GM10266 (cell line): ENCODE results near the gene ATRX.
"Not testable (repeated sequence)": the region's sequence is repeated elsewhere in the genome, so short reads cannot be mapped to it uniquely, and the experiment has no call there.

Source experiments
- DNase-seq: peaks from one replicate; pipeline ENCODE4 v3.0.0; 2012; ENCODE audit errors: extremely low spot score
- TF ChIP-seq, protein P1 (sequence below): IDR thresholded peaks from 2 replicates; pipeline ENCODE4 v1.5.1; 2012; ENCODE audit warnings: mild to moderate bottlenecking, low read depth; ENCODE audit not compliant: control insufficient read depth, insufficient read depth; ENCODE audit errors: missing control alignments

The ATRX gene

DNA sequence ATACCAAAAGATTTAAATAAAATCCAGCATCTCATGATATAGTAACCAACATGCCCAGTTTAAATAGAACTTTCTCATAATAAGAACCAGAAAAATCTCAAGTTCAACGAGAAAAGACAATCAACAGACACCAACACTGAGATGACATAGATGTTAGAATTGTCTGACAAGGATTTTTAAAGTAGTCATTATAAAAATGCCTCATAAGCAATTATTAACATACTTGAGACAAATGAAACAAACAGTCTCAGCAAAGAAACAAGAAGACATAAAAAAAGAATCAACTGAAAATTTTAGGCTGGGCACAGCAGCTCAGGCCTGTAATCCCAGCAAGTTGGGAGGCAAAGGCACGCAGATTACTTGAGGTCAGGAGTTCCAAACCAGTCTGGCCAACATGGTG, 220.7 kb downstream of the ATRX start:
- TF ChIP-seq, protein P1, sequence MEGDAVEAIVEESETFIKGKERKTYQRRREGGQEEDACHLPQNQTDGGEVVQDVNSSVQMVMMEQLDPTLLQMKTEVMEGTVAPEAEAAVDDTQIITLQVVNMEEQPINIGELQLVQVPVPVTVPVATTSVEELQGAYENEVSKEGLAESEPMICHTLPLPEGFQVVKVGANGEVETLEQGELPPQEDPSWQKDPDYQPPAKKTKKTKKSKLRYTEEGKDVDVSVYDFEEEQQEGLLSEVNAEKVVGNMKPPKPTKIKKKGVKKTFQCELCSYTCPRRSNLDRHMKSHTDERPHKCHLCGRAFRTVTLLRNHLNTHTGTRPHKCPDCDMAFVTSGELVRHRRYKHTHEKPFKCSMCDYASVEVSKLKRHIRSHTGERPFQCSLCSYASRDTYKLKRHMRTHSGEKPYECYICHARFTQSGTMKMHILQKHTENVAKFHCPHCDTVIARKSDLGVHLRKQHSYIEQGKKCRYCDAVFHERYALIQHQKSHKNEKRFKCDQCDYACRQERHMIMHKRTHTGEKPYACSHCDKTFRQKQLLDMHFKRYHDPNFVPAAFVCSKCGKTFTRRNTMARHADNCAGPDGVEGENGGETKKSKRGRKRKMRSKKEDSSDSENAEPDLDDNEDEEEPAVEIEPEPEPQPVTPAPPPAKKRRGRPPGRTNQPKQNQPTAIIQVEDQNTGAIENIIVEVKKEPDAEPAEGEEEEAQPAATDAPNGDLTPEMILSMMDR: no peak
- DNase-seq: no peak

DNA sequence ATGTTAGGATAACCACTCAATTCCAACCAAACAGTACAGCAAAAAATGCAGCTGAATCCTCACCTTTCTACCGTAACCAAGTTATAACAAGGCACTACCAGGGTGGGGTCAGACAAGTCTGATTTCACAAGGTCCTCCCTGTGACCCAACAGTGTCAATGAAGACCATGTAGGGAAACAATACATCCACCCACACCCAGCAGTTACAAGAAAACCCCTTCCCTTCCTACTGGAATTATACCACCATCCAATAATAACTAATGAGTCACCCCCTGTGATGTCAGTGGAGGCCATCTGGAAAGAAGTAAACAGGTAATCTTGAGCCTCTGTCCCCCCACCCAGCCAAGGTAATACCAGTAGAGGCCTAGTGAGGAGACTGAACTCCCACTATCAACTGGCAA, 221.2 kb downstream of the ATRX start:
- no peak for DNase-seq
- TF ChIP-seq, protein P1: no peak

DNA sequence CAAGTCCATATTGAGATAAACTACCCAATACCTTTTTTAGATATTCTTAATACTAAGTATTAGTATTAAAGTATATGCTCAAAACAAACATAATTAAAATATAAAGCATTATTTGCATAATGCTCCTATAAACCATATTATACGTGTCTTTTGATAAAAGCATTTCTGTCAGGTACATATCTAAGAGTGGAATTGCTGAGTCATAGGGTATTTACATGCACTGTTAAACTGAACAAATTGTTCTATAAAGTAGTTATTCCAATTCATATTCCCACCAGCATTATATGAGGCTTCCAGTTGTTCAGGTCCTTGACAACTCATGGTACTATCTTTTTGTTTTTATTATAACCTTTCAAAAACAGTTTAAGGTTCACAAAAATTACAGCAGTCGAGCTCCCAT, 224.6 kb downstream of the ATRX start:
- TF ChIP-seq, protein P1: no peak

DNA sequence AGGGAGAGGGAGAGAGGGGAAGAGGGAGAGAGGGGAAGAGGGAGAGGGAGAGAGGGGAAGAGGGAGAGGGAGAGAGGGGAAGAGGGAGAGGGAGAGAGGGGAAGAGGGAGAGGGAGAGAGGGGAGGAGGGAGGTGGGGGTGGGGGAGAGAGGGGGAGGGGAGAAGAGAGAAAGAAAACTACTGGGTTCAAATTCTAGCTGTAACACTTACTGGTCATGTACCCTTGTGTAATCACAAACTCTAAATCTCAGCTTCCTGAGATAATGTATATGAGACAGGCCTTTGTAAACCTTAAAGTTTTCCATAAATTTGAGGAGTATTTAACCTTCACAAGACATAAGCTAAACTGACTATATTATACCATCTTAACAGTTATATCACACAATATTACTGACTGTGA, 229.7 kb downstream of the ATRX start:
- DNase-seq: no peak
- TF ChIP-seq, protein P1: no peak

More for the DNA sequence above, 224.6 kb downstream of the ATRX start:
- no peak for DNase-seq

DNA sequence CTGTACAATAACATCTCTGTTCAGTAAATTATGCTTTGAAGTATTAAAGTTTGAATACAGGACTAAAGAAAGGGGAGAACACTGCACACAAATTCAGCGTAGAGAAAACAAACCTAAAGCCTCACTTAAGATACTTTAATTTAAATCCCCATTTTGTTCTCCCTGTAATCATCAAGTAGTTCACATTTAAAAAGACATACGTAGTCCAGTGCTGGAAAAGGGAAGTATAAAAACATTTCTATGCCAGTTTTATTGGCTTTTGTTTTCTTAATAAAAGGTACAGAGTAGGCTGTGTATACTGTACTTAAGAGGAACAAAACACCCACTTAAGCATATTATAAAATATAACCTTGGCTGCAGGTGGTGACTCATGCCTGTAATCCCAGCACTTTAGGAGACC, 237.3 kb downstream of the ATRX start:
- TF ChIP-seq, protein P1: no peak
- DNase-seq: no peak

DNA sequence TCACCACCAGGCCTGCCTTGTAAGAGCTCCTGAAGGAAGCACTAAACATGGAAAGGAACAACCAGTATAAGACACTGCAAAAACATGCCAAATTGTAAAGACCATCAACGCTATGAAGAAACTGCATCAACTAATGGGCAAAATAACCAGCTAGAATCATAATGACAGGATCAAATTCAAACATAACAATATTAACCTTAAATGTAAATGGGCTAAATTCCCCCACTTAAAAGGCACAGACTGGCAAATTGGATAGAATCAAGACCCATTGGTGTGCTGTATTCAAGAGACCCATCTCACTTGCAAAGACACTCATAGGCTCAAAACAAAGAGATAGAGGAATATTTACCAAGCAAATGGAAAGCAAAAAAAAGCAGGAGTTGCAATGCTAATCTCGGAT, 246.2 kb downstream of the ATRX start:
- DNase-seq: not testable (repeated sequence)

DNA sequence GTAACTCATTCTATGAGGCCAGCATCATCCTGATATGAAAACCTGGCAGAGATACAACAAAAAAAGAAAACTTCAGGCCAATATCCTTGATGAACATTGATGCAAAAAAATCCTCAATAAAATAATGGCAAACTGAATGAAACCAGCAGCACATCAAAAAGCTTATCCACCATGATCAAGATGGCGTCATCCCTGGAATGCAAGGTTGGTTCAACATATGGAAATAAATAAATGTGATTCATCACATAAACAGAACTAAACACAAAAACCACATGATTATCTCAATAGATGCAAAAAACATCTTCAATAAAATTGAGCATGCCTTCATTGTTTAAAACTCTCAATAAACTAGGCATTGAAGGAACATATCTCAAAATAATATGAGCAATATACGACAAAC, 254.8 kb downstream of the ATRX start:
- not testable (repeated sequence) for DNase-seq

DNA sequence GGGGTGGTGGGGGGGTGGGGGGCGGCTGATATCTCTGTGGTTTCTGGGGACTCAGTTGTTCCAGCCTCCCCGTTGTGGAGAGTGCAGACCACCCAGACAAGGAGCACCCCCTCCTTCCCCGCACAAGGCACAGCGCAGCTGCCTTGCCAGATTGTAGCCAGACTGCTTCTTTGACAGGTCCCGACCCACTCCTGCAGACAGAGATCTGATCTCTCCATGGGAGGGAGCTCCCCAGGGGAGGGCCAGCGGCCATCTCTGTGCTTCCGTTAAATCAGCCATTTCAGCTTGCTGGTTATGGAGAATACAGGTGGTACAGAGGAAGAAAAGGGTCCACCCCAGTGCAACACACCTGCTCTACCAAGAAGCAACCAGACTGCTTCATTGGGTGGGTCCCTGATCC, 258.0 kb downstream of the ATRX start:
- TF ChIP-seq, protein P1: no peak
- no peak for DNase-seq
